Cardiac septum (tissue), 1 donor: ENCODE measurements around the gene ZNF382. TPM values are rescaled to one million over a fixed set of nuclear protein-coding genes. Genes with fewer than 3 reads are reported as not detected.

Source experiments
- DNase-seq: peaks from one replicate; pipeline ENCODE4 v3.0.0-alpha.2; 2020; ENCODE audit warnings: low spot score
- intact Hi-C: fragments of 100-400 bp; cut with DNase I; formaldehyde crosslinking; loops from one replicate; pipeline ENCODE4 v1.14.0; 2022
- total RNA-seq: library from RNA; stranded (reverse); fragmentation: NEBNext Ultra II Directional; extraction: Animal tissue kit (Norgen Biotek cat#: 25700); gene quantifications from one replicate; pipeline ENCODE4 v1.2.1, GENCODE V29; 2021
- donor health status: DM: no; HTN: no; CAD: no.

Gene ZNF382
- total RNA-seq, 1 donor from 2014 or later, result 20.4 TPM

GRCh38 chr19:36668646-36669045 is 63.5 kb downstream of the ZNF382 start:
- intact Hi-C loops, result no loop called here
- no peak for DNase-seq

- DNase-seq, result no peak
- intact Hi-C loops, result no loop called here
Observed at GRCh38 chr19:36672368-36672767, 67.3 kb downstream of the ZNF382 start.

- DNase-seq, result no peak
- intact Hi-C loops, result no loop called here
Observed at GRCh38 chr19:36674201-36674600, 69.1 kb downstream of the ZNF382 start.

GRCh38 chr19:36679455-36679854 is 74.3 kb downstream of the ZNF382 start:
- intact Hi-C loops, result no loop called here
- DNase-seq, result no peak

Other genes with a start within 250 kb of the ZNF382 start
- 3.2 TPM for gene ZFP14, start 226.1 kb upstream of the ZNF382 start, total RNA-seq
- gene ZFP82, start 186.7 kb upstream of the ZNF382 start, total RNA-seq, result 5.7 TPM
- 8.3 TPM for gene ZNF566, start 115.8 kb upstream of the ZNF382 start, total RNA-seq
- 6.7 TPM for gene ZNF260, start 77.0 kb upstream of the ZNF382 start, total RNA-seq
- gene ZNF529, start 32.0 kb upstream of the ZNF382 start, total RNA-seq, result 17.3 TPM
- gene ZNF461, start 61.5 kb downstream of the ZNF382 start, total RNA-seq, result 7.0 TPM
- 3.0 TPM for gene ZNF567, start 82.3 kb downstream of the ZNF382 start, total RNA-seq
- gene ZNF850, start 167.5 kb downstream of the ZNF382 start, total RNA-seq, result 3.3 TPM
- gene ZNF790, start 233.1 kb downstream of the ZNF382 start, total RNA-seq, result 7.8 TPM
- 2.7 TPM for gene ZNF345, start 245.6 kb downstream of the ZNF382 start, total RNA-seq